RWPE2 (cell line): ENCODE results near the gene ARL6IP6.
"Not testable (repeated sequence)": the region's sequence is repeated elsewhere in the genome, so short reads cannot be mapped to it uniquely, and the experiment has no call there.

Experiments
- ATAC-seq: fragments of 200-7000 bp; cut with Tn5 transposase; 3 replicates; pipeline ENCODE4 v1.9.1; 2021; ENCODE audit warnings: low read depth
- DNase-seq: peaks from one replicate; pipeline ENCODE4 v3.0.0-alpha.2; 2020; ENCODE audit warnings: low spot score
- H3K27ac ChIP-seq: fragments of 450-650 bp; 2 replicates; pipeline ENCODE4 v1.5.1; 2017; ENCODE audit warnings: mild to moderate bottlenecking; ENCODE audit not compliant: poor library complexity, severe bottlenecking
- H3K27me3 ChIP-seq: fragments of 250-450 bp; sonication (Bioruptor Pico); 2 replicates; pipeline ENCODE4 v1.5.1; 2021; ENCODE audit warnings: mild to moderate bottlenecking, moderate library complexity; ENCODE audit not compliant: insufficient read depth, poor library complexity, severe bottlenecking
- H3K36me3 ChIP-seq: fragments of 250-450 bp; sonication (Bioruptor Pico); 2 replicates; pipeline ENCODE4 v1.5.1; 2020; ENCODE audit warnings: low read depth, mild to moderate bottlenecking, moderate library complexity
- H3K4me1 ChIP-seq: fragments of 250-450 bp; sonication (Bioruptor Pico); 2 replicates; pipeline ENCODE4 v1.5.1; 2021; ENCODE audit warnings: mild to moderate bottlenecking, moderate library complexity; ENCODE audit not compliant: insufficient read depth, poor library complexity, severe bottlenecking
- H3K4me3 ChIP-seq: fragments of 250-450 bp; sonication (Bioruptor Pico); 2 replicates; pipeline ENCODE4 v1.5.1; 2021; ENCODE audit warnings: mild to moderate bottlenecking, moderate library complexity; ENCODE audit not compliant: severe bottlenecking
- H3K9me3 ChIP-seq: fragments of 250-450 bp; sonication (Bioruptor Pico); 2 replicates; pipeline ENCODE4 v1.5.1; 2021; ENCODE audit warnings: mild to moderate bottlenecking, moderate library complexity; ENCODE audit not compliant: severe bottlenecking
- TF ChIP-seq, protein P1 (sequence below): fragments of 450-650 bp; IDR thresholded peaks from one replicate; pipeline ENCODE4 v1.5.1; 2017; ENCODE audit warnings: mild to moderate bottlenecking, moderate library complexity; ENCODE audit not compliant: poor library complexity, severe bottlenecking

Gene ARL6IP6

DNA sequence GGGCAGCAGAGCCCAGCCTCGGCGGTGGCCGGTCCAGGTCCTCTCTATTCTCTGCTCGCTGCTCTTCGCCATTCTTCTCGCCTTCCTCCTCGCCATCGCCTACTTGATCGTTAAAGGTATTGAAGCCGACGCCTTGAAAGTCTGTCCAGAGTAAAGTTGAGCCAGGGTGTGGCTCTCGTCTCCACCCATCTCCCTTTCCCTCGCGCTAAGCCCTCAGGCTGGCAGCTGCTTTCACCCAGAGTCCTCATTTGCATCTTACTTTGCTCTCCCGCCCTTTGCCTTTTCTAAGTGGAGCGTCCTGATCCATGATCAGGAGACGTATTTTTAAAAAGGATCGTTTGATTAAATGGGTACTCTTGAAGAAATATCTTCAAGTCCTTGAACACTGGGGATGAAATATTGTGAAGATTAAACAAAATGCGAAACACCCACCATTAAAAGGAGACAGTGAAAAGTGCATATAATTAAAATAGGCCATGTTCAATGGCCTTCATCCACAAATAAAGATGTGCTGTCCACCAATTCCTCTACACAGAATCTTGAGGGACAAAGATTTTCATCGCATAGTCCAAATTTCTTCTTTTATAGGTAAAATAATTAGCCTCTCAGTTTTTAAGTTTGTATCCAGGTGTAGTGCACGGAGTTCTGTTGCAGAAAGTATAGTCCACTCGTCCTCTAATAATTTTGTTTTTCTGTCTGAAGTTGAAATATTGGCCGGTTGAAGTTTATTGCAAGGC lies 657 bp downstream of the ARL6IP6 start:
- peaks cover 10% of the 10 kb centered on the region for H3K4me1 ChIP-seq
- TF ChIP-seq, protein P1, sequence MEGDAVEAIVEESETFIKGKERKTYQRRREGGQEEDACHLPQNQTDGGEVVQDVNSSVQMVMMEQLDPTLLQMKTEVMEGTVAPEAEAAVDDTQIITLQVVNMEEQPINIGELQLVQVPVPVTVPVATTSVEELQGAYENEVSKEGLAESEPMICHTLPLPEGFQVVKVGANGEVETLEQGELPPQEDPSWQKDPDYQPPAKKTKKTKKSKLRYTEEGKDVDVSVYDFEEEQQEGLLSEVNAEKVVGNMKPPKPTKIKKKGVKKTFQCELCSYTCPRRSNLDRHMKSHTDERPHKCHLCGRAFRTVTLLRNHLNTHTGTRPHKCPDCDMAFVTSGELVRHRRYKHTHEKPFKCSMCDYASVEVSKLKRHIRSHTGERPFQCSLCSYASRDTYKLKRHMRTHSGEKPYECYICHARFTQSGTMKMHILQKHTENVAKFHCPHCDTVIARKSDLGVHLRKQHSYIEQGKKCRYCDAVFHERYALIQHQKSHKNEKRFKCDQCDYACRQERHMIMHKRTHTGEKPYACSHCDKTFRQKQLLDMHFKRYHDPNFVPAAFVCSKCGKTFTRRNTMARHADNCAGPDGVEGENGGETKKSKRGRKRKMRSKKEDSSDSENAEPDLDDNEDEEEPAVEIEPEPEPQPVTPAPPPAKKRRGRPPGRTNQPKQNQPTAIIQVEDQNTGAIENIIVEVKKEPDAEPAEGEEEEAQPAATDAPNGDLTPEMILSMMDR: no peak
- peak; percentile 75 for DNase-seq
- peak overlapping the region; percentile 84 for H3K27ac ChIP-seq
- peaks cover 45% of the 10 kb centered on the region for H3K36me3 ChIP-seq
- peak; percentile 46 for ATAC-seq
- H3K27me3 ChIP-seq: no peaks in the 10 kb centered on the region
- peak overlapping the region; percentile 80 for H3K4me3 ChIP-seq
- H3K9me3 ChIP-seq: no peaks in the 10 kb centered on the region

DNA sequence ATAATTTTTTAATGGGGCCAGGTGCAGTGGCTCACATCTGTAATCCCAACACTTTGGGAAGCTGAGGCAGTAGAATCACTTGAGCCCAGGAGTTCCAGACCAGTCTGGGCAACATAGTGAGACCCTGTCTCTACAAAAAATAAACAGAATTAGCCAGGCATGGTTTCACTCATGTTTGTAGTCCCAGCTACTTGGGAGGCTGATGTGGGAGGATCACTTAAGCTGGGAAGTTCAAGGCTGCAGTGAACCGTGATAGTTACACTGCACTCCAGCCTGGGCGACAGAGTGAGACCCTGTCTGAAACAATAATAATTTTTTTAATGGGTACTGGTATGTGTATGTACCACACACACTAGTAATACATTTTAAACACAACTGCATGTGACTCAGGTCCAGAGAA lies 2.4 kb downstream of the ARL6IP6 start:
- TF ChIP-seq, protein P1: no peak
- no peak for DNase-seq
- Histone ChIP-seq H3K27me3 (no peaks in the 10 kb centered on the region), H3K4me1 (peaks cover 2% of the 10 kb centered on the region), H3K36me3 (peaks cover 28% of the 10 kb centered on the region), H3K4me3 (no peak overlapping the region), H3K9me3 (no peaks in the 10 kb centered on the region), H3K27ac (no peak overlapping the region)
- no peak for ATAC-seq

DNA sequence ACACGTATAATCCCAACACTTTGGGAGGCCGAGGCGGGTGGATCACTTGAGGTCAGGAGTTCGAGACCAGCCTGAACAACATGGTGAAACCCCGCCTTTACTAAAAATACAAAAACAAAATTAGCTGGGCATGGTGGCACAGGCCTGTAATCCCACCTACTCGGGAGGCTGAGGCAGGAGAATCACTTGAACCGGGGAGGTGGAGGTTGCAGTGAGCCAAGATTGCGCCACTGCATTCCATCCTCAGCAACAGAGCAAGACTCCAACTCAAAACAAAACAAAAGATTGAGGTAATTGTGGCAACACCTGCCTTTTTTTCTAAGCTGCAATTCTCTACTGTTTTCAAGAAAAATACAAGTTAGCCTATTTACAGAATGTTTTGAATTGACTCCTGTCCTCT lies 4.2 kb downstream of the ARL6IP6 start:
- ATAC-seq, DNase-seq: not testable (repeated sequence)

DNA sequence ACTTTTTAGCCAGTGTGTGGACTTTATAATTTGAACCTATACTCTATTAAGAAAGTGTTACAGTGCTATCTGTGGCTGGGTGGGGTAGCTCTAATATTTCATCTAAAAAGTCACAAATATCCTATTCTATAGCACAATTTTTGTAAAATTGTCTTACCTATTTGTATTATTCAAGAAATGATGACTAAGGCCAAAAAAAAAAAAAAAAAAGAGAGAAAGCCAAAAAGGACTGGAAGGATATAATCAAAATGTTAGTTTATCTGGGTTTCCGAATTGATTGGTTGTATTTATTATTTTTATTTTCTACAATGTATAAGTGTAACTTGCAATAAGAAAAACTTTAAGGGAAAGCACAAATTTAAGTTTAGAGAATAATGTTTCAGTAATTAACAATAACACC lies 5.5 kb downstream of the ARL6IP6 start:
- no peaks in the 10 kb centered on the region for H3K9me3 ChIP-seq
- H3K27ac ChIP-seq: no peak overlapping the region
- TF ChIP-seq, protein P1: no peak
- no peaks in the 10 kb centered on the region for H3K27me3 ChIP-seq
- DNase-seq (no peak), ATAC-seq (no peak)
- peaks cover 51% of the 10 kb centered on the region for H3K36me3 ChIP-seq
- H3K4me3 ChIP-seq: no peak overlapping the region
- H3K4me1 ChIP-seq: no peaks in the 10 kb centered on the region

More for the DNA sequence above, 4.2 kb downstream of the ARL6IP6 start:
- not testable (repeated sequence) for H3K27me3 ChIP-seq, H3K27ac ChIP-seq, H3K9me3 ChIP-seq, H3K4me3 ChIP-seq, H3K4me1 ChIP-seq
- H3K36me3 ChIP-seq: peaks cover 41% of the 10 kb centered on the region

DNA sequence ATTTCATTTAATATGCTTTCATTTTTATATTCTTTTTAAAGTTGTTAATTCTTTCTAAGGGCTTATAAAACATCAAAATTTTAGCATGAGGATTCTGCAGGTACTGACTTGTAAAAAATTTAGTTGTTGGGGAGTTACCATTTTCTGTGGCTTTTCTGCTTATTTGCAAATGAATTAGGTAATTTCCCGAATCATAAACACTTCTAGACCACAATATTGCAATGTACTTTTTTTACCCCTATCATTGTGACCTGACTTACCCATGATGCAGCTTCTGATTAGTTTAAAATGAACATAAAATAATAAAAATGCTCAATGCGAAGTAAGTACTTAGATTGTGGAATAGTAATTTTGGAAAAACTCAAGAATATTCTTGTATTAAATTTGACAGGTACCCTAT lies 11.4 kb downstream of the ARL6IP6 start:
- H3K27me3 ChIP-seq: no peaks in the 10 kb centered on the region

More for the DNA sequence above, 11.4 kb downstream of the ARL6IP6 start:
- Histone ChIP-seq H3K27ac (no peak overlapping the region), H3K9me3 (no peaks in the 10 kb centered on the region), H3K4me1 (peaks cover 11% of the 10 kb centered on the region), H3K4me3 (no peak overlapping the region), H3K36me3 (peaks cover 45% of the 10 kb centered on the region)
- TF ChIP-seq, protein P1: no peak
- no peak for DNase-seq
- no peak for ATAC-seq
